Muscle layer of duodenum (tissue), 2 donors: ENCODE measurements around the gene PGAP3.

Experiments used
- H3K27ac ChIP-seq: one replicate; pipeline ENCODE4 v1.7.0; 2013; ENCODE audit warnings: mild to moderate bottlenecking, low read length
- H3K27me3 ChIP-seq: one replicate; pipeline ENCODE4 v1.7.0; 2013; ENCODE audit warnings: low read depth, mild to moderate bottlenecking, control low read depth, low read length
- H3K36me3 ChIP-seq, 2 donors: one replicate each; pipeline ENCODE4 v1.7.0; 2013; ENCODE audit warnings: low read length in 2 of 2, control low read depth in 1 of 2, mild to moderate bottlenecking in 1 of 2; ENCODE audit not compliant: insufficient read depth in 2 of 2, control insufficient read depth in 1 of 2
- H3K4me1 ChIP-seq, 2 donors: one replicate each; pipeline ENCODE4 v1.7.0; 2013; ENCODE audit warnings: low read length in 2 of 2, mild to moderate bottlenecking in 2 of 2, control low read depth in 1 of 2, moderate library complexity in 1 of 2; ENCODE audit not compliant: insufficient read depth in 2 of 2, control insufficient read depth in 1 of 2
- H3K4me3 ChIP-seq, 2 donors: one replicate each; pipeline ENCODE4 v1.7.0; 2013; ENCODE audit warnings: low read length in 2 of 2, low read depth in 1 of 2, mild to moderate bottlenecking in 1 of 2
- H3K9me3 ChIP-seq, 2 donors: one replicate each; pipeline ENCODE4 v1.7.0; 2013; ENCODE audit warnings: low read length in 2 of 2, control low read depth in 1 of 2, mild to moderate bottlenecking in 1 of 2; ENCODE audit not compliant: control insufficient read depth in 1 of 2
- donor health status: healthy.

The PGAP3 gene

DNA sequence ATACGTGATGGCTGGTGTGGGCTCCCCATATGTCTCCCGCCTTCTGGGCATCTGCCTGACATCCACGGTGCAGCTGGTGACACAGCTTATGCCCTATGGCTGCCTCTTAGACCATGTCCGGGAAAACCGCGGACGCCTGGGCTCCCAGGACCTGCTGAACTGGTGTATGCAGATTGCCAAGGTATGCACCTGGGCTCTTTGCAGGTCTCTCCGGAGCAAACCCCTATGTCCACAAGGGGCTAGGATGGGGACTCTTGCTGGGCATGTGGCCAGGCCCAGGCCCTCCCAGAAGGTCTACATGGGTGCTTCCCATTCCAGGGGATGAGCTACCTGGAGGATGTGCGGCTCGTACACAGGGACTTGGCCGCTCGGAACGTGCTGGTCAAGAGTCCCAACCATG is 36.9 kb upstream of the PGAP3 start:
- no peak overlapping the region for H3K4me3 ChIP-seq
- no peak overlapping the region for H3K27ac ChIP-seq
- peaks cover 0 to 6% of the 10 kb centered on the region in 2 donors for H3K4me1 ChIP-seq
- H3K9me3 ChIP-seq = no peaks in the 10 kb centered on the region
- no peaks in the 10 kb centered on the region for H3K27me3 ChIP-seq
- H3K36me3 ChIP-seq = peaks cover 29 to 40% of the 10 kb centered on the region in 2 donors

DNA sequence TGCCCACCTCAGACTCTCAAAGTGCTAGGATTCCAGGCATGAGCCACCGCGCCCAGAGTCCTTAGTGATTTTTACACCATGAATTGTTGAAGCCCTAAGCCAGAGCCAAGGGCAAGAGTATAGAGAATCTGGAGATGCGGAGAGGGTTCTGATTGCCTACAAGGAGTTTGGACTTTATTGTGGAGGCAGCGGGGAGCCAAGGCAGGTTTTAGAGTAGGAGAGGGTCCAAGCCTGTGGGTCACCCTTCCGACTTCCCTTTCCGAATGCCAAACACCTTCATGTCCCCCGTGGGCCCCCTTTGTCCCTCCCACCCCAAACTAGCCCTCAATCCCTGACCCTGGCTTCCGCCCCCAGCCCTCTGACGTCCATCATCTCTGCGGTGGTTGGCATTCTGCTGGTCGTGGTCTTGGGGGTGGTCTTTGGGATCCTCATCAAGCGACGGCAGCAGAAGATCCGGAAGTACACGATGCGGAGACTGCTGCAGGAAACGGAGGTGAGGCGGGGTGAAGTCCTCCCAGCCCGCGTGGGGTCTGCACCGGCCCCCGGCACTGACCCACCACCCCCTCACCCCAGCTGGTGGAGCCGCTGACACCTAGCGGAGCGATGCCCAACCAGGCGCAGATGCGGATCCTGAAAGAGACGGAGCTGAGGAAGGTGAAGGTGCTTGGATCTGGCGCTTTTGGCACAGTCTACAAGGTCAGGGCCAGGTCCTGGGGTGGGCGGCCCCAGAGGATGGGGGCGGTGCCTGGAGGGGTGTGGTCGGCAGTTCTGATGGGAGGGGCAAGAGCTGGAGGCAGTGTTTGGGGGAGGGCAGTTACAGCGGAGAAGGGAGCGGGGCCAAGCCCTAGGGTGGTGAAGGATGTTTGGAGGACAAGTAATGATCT is 35.4 kb upstream of the PGAP3 start:
- peaks cover 26 to 51% of the 10 kb centered on the region in 2 donors for H3K36me3 ChIP-seq
- H3K27me3 ChIP-seq = no peaks in the 10 kb centered on the region
- H3K27ac ChIP-seq = no peak overlapping the region
- H3K9me3 ChIP-seq = no peaks in the 10 kb centered on the region
- no peak overlapping the region for H3K4me3 ChIP-seq
- no peaks in the 10 kb centered on the region for H3K4me1 ChIP-seq

DNA sequence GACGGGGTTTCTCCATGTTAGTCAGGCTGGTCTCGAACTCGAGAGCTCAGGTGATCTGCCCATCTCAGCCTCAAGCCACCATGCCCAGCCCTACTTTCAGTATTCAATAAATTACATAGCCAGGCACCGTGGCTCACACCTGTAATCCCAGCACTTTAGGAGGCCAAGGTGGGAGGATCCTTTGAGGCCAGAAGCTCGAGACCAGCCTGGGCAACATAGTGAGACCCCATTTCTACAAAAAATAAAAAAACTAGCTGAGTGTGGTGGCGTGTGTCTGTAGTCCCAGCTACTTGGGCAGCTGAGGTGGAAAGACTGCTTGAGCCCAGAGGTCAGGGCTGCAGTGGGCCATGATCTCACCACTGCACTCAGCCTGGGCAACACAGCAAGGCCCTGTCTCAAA is 34.2 kb upstream of the PGAP3 start:
- Histone ChIP-seq H3K4me3 (no peak overlapping the region), H3K36me3 (peaks cover 28 to 43% of the 10 kb centered on the region in 2 donors), H3K27me3 (no peaks in the 10 kb centered on the region), H3K9me3 (no peaks in the 10 kb centered on the region), H3K4me1 (no peaks in the 10 kb centered on the region), H3K27ac (no peak overlapping the region)

DNA sequence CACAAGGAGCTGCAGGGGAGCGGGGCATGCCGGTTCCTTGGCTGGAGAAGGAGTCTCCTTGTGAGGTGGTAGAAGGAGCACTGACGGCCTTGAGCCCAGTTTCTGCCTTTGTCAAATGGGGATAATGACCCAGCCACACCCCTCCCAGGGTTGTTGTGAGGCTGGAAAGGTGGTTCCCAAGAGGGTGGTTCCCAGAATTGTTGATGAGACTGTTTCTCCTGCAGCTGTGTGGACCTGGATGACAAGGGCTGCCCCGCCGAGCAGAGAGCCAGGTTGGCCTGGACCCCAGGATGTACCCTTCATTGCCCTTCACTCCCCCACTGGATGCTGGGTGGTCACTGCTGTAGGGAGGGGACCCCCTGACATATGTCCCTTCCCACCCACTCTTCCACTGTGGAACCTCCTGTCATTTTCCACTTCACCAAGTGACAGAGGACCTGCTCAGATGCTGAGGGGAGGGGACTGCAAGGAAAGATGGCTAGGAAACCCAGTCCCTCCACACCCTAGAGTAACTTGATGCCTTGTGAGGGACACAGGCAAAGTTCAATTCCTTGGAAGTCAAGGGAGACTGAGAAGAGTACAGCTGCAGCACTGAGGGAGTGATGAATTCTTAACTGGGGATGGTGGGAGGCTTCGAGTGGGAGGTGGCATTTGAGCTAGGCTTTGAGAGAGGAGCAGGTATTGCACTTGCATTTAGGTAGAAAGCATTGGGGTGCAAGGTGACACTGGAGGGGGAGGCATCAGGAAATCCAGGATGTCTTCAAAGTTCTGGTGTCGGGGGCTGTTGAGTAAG is 31.9 kb upstream of the PGAP3 start:
- Histone ChIP-seq H3K27ac (no peak overlapping the region), H3K4me3 (no peak overlapping the region)

DNA sequence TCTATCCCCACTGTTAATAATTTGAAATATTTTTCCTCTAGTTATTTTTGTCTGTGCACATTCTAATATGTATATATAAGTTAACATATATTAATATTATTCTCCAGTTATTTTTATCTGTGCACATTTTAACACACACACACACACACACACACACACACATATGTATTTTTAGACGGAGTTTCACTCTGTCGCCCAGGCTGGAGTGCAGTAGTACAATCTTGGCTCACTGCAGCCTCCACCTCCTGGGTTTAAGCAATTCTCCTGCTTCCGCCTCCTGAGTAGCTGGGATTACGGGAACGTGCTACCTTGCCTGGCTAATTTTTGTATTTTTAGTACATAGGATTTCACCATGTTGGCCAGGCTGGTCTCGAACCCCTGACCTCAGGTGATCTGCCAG is 29.8 kb upstream of the PGAP3 start:
- Histone ChIP-seq H3K4me1 (no peaks in the 10 kb centered on the region), H3K27ac (no peak overlapping the region), H3K36me3 (peaks cover 29 to 52% of the 10 kb centered on the region in 2 donors), H3K27me3 (no peaks in the 10 kb centered on the region), H3K9me3 (no peaks in the 10 kb centered on the region), H3K4me3 (no peak overlapping the region)

More for the DNA sequence above, 31.9 kb upstream of the PGAP3 start:
- Histone ChIP-seq H3K27me3 (no peaks in the 10 kb centered on the region), H3K9me3 (no peaks in the 10 kb centered on the region), H3K36me3 (peaks cover 22 to 53% of the 10 kb centered on the region in 2 donors), H3K4me1 (no peaks in the 10 kb centered on the region)

DNA sequence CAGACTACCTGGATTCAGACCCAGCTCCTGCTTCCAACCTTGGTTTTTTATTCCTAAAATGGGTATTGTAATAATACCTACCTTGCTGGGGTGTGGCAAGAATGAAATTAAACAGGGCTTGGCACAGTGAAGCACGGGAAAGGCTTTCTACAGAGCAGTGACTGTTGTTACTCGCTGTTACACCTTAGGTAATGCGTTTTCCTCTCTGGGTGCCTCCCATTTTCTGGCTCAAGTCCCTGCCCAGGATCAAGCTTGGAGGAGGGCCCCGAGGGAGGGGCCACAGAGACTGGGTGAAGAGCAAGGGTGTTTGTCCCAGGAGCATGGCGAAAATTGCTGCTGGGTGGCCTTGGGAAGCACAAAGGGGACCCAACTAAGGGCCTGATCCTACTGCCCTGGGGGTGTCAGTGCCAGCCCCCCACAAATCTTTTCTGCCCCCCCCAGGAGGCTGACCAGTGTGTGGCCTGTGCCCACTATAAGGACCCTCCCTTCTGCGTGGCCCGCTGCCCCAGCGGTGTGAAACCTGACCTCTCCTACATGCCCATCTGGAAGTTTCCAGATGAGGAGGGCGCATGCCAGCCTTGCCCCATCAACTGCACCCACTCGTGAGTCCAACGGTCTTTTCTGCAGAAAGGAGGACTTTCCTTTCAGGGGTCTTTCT is 29.2 kb upstream of the PGAP3 start:
- Histone ChIP-seq H3K27me3 (no peaks in the 10 kb centered on the region), H3K27ac (no peak overlapping the region), H3K4me1 (no peaks in the 10 kb centered on the region), H3K9me3 (no peaks in the 10 kb centered on the region), H3K36me3 (peaks cover 33 to 58% of the 10 kb centered on the region in 2 donors), H3K4me3 (no peak overlapping the region)

DNA sequence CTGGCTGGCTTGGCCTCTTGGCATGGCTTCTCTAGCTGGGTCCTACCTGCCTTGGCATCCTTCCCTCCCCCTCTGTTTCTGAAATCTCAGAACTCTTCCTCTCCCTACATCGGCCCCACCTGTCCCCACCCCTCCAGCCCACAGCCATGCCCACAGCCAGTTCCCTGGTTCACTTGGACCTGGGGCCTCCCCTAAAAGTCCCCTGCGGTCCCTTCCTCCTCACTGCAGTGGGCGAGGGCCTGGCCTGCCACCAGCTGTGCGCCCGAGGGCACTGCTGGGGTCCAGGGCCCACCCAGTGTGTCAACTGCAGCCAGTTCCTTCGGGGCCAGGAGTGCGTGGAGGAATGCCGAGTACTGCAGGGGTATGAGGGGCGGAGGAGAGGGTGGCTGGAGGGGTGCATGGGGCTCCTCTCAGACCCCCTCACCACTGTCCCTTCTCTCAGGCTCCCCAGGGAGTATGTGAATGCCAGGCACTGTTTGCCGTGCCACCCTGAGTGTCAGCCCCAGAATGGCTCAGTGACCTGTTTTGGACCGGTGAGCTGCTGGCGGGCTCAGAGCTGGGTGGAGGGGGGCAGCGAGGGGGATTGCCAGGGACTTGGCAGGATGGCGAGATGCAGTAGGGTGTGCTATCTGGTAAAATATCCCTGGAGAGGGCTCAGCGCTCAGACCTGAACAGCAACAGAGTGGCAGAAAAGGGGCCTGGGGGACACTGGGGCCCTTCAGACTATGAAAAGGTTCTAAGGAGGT is 28.4 kb upstream of the PGAP3 start:
- Histone ChIP-seq H3K27ac (no peak overlapping the region), H3K27me3 (no peaks in the 10 kb centered on the region), H3K36me3 (peaks cover 38 to 66% of the 10 kb centered on the region in 2 donors), H3K9me3 (no peaks in the 10 kb centered on the region), H3K4me1 (no peaks in the 10 kb centered on the region), H3K4me3 (no peak overlapping the region)

DNA sequence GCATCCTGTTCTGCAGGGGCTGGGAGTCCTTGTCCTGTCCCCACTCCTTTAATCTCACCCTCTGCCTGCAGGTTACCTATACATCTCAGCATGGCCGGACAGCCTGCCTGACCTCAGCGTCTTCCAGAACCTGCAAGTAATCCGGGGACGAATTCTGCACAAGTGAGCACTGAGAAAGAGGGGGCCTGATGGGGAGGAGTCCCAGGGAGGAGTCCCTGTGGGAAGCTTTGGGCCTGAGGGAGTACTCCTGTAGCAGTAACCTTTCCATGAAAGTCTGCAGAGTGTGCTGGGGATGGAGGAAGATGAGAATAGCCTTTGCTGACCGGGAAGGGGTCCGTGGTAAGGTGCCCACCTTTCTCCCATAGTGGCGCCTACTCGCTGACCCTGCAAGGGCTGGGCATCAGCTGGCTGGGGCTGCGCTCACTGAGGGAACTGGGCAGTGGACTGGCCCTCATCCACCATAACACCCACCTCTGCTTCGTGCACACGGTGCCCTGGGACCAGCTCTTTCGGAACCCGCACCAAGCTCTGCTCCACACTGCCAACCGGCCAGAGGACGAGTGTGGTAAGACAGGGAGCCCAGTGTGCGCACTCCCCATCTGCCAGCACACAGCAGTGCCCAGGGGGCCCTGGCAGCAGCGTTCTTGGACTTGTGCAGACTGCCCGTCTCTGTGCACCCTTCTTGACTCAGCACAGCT is 27.7 kb upstream of the PGAP3 start:
- no peak overlapping the region for H3K27ac ChIP-seq
- no peaks in the 10 kb centered on the region for H3K9me3 ChIP-seq
- peaks cover 40 to 72% of the 10 kb centered on the region in 2 donors for H3K36me3 ChIP-seq
- H3K4me3 ChIP-seq = no peak overlapping the region
- H3K27me3 ChIP-seq = no peaks in the 10 kb centered on the region
- H3K4me1 ChIP-seq = no peaks in the 10 kb centered on the region

DNA sequence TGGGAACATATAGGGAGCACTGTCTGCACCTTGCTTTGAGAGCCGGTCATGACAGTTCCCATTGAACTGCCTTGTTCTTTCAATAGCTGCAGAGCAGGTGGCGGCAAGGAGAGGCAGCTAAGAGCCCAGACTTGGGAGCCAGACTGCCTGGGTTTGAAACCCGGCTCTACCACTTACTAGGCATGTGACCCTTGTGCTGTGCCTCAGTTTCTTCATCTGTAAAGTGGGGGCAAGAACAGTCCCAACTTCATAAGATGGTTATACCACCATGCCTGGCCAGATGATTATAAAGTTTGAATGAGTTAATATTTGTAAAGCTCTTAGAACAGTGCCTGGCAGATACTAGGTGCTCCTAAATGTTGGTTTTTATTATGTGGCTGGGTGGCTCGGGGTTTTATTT is 26.4 kb upstream of the PGAP3 start:
- Histone ChIP-seq H3K27me3 (no peaks in the 10 kb centered on the region), H3K27ac (no peak overlapping the region), H3K4me3 (no peak overlapping the region), H3K36me3 (peaks cover 31 to 72% of the 10 kb centered on the region in 2 donors), H3K9me3 (no peaks in the 10 kb centered on the region), H3K4me1 (no peaks in the 10 kb centered on the region)

DNA sequence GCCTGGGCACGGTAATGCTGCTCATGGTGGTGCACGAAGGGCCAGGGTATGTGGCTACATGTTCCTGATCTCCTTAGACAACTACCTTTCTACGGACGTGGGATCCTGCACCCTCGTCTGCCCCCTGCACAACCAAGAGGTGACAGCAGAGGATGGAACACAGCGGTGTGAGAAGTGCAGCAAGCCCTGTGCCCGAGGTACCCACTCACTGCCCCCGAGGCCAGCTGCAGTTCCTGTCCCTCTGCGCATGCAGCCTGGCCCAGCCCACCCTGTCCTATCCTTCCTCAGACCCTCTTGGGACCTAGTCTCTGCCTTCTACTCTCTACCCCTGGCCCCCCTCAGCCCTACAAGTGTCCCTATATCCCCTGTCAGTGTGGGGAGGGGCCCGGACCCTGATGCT is 24.0 kb upstream of the PGAP3 start:
- no peaks in the 10 kb centered on the region for H3K9me3 ChIP-seq
- no peak overlapping the region for H3K27ac ChIP-seq
- no peaks in the 10 kb centered on the region for H3K27me3 ChIP-seq
- H3K4me1 ChIP-seq = no peaks in the 10 kb centered on the region
- no peak overlapping the region for H3K4me3 ChIP-seq
- H3K36me3 ChIP-seq = peaks cover 35 to 82% of the 10 kb centered on the region in 2 donors
